HCT116 (cell line): ENCODE measurements around the gene KIAA2012. TPM values are rescaled to one million over a fixed set of nuclear protein-coding genes. Genes with fewer than 3 reads are reported as not detected.

Experiments used
- ATAC-seq: fragments of 200-7000 bp; cut with Tn5 transposase; 2 replicates; pipeline ENCODE4 v1.9.1; 2020; ENCODE audit warnings: mild to moderate bottlenecking, moderate library complexity
- BruUV-seq: library from RNA; stranded (reverse); fragments of 400-500 nt; replicated peaks from 2 replicates; lab custom pipeline; 2021; lab: Mats Ljungman, UMichigan
- CTCF ChIA-PET: fragments of 300-600 bp; sonication (Branson Sonifier 250); formaldehyde crosslinking; loops from one replicate; lab custom pipeline; 2021; ENCODE audit warnings: antibody characterized with exemption; lab: Charles Lee
- POLR2A ChIA-PET: fragments of 300-600, 350-600 bp; sonication (Branson Sonifier 250); formaldehyde crosslinking; loops from one replicate; lab custom pipeline; 2021; ENCODE audit warnings: antibody characterized with exemption; lab: Charles Lee
- RAD21 ChIA-PET, 2 experiments: fragments of 300-600 bp; sonication (Branson Sonifier 250); formaldehyde crosslinking; loops; one replicate each; lab custom pipeline; 2023; ENCODE audit warnings: low total read pairs in 2 of 2; ENCODE audit not compliant: uncharacterized antibody in 2 of 2, unreplicated experiment in 2 of 2, low non-redundant PET in 1 of 2; lab: Charles Lee
- DNase-seq: peaks from one replicate; pipeline ENCODE4 v3.0.0-alpha.2; 2010; ENCODE audit warnings: low read depth, low spot score
- H2AFZ ChIP-seq: fragments of 200-600 bp; shearing (Covaris generic), sonication (generic); 2 replicates; pipeline ENCODE4 v1.6.1; 2017; ENCODE audit warnings: low read depth, mixed run types, mixed read lengths, antibody characterized with exemption, low read length; ENCODE audit not compliant: poor library complexity, severe bottlenecking
- H3K27ac ChIP-seq: 2 replicates; pipeline ENCODE4 v1.5.1; 2012; ENCODE audit warnings: low read depth, low read length
- H3K27me3 ChIP-seq: fragments of 200-600 bp; sonication (generic); 2 replicates; pipeline ENCODE4 v1.6.1; 2016; ENCODE audit warnings: mixed run types, low read length, mixed read lengths; ENCODE audit not compliant: insufficient read depth
- H3K36me3 ChIP-seq, 2 experiments: fragments of 200-500 bp in 1 of 2; fragments of 200-600 bp in 1 of 2; sonication (Bioruptor generic) in 1 of 2; sonication (generic) in 1 of 2; 2 replicates each; pipeline versions ENCODE4 v1.5.1 to v1.6.1; 2014 to 2016; ENCODE audit warnings: low read length in 2 of 2, inconsistent platforms in 1 of 2, mixed read lengths in 1 of 2, mixed run types in 1 of 2; ENCODE audit not compliant: insufficient read depth in 2 of 2, control insufficient read depth in 1 of 2
- H3K4me1 ChIP-seq, 2 experiments: fragments of 200-600 bp in 1 of 2; sonication (generic) in 1 of 2; 2 replicates each; pipeline versions ENCODE4 v1.5.1 to v1.6.1; 2012 to 2017; ENCODE audit warnings: low read length in 2 of 2, inconsistent platforms in 1 of 2, mild to moderate bottlenecking in 1 of 2, mixed read lengths in 1 of 2, mixed run types in 1 of 2, moderate library complexity in 1 of 2; ENCODE audit not compliant: insufficient read depth in 2 of 2, control insufficient read depth in 1 of 2
- H3K4me2 ChIP-seq: fragments of 200-600 bp; sonication (generic); 2 replicates; pipeline ENCODE4 v1.6.1; 2017; ENCODE audit warnings: mixed run types, low read length, mixed read lengths
- H3K4me3 ChIP-seq, 2 experiments: fragments of 200-600 bp in 1 of 2; sonication (generic) in 1 of 2; replicated peaks in 1 of 2; 2 replicates each; pipeline ENCODE4 v1.5.1; 2011 to 2016; ENCODE audit warnings: low read length in 2 of 2, control low read depth in 1 of 2, low read depth in 1 of 2, mild to moderate bottlenecking in 1 of 2, mixed read lengths in 1 of 2, mixed run types in 1 of 2
- H3K79me2 ChIP-seq: fragments of 200-600 bp; sonication (generic); 2 replicates; pipeline ENCODE4 v1.6.1; 2017; ENCODE audit warnings: mild to moderate bottlenecking, mixed run types, low read length, moderate library complexity, mixed read lengths; ENCODE audit not compliant: insufficient read depth
- H3K9ac ChIP-seq: fragments of 200-600 bp; sonication (generic); 2 replicates; pipeline ENCODE4 v1.6.1; 2016; ENCODE audit warnings: low read length, mixed read lengths
- H3K9me2 ChIP-seq: fragments of 200-600 bp; sonication (generic), shearing (Covaris generic); 2 replicates; pipeline ENCODE4 v1.6.1; 2017; ENCODE audit warnings: mixed run types, mild to moderate bottlenecking, moderate library complexity; ENCODE audit not compliant: insufficient read depth
- H3K9me3 ChIP-seq, 2 experiments: fragments of 200-500 bp in 1 of 2; fragments of 200-600 bp in 1 of 2; sonication (Bioruptor generic) in 1 of 2; sonication (generic) in 1 of 2; 2 replicates each; pipeline ENCODE4 v1.6.1; 2014 to 2017; ENCODE audit warnings: low read length in 2 of 2, mixed read lengths in 2 of 2, inconsistent platforms in 1 of 2, low read depth in 1 of 2, mild to moderate bottlenecking in 1 of 2, mixed run types in 1 of 2, moderate library complexity in 1 of 2; ENCODE audit not compliant: control insufficient read depth in 1 of 2, insufficient read depth in 1 of 2
- H4K20me1 ChIP-seq: fragments of 200-600 bp; sonication (generic), shearing (Covaris generic); 2 replicates; pipeline ENCODE4 v1.6.1; 2017; ENCODE audit warnings: mixed run types, mild to moderate bottlenecking, moderate library complexity; ENCODE audit not compliant: insufficient read depth
- CBX3 ChIP-seq: IDR thresholded peaks from 2 replicates; pipeline ENCODE4 v1.6.1; 2012; ENCODE audit warnings: low read depth
- CEBPB ChIP-seq: IDR thresholded peaks from 2 replicates; pipeline ENCODE4 v1.6.1; 2012; ENCODE audit warnings: low read depth
- CTCF ChIP-seq, 3 experiments: fragments of 200-600 bp in 1 of 3; sonication (generic) in 1 of 3; IDR thresholded peaks in 2 of 3; conservative IDR thresholded peaks in 1 of 3; 2 replicates each; pipeline ENCODE4 v1.5.1; 2012 to 2017; ENCODE audit warnings: low read depth in 2 of 3, low read length in 2 of 3, antibody characterized with exemption in 1 of 3, borderline replicate concordance in 1 of 3, control low read depth in 1 of 3, mild to moderate bottlenecking in 1 of 3, mixed read lengths in 1 of 3, mixed run types in 1 of 3, moderate library complexity in 1 of 3; ENCODE audit not compliant: insufficient read depth in 1 of 3
- EGR1 ChIP-seq: IDR thresholded peaks from 2 replicates; pipeline ENCODE4 v1.6.1; 2012; ENCODE audit warnings: low read depth
- EZH2 ChIP-seq: fragments of 200-600 bp; sonication (generic); IDR thresholded peaks from 2 replicates; pipeline ENCODE4 v1.6.1; 2017; ENCODE audit warnings: antibody characterized with exemption, mixed run types
- EZH2phosphoT487 ChIP-seq: fragments of 200-600 bp; IDR thresholded peaks from 2 replicates; pipeline ENCODE4 v1.6.1; 2018; ENCODE audit warnings: antibody characterized with exemption, borderline replicate concordance
- JUND ChIP-seq: IDR thresholded peaks from 2 replicates; pipeline ENCODE4 v1.6.1; 2012
- POLR2A ChIP-seq: IDR thresholded peaks from 2 replicates; pipeline ENCODE4 v1.7.0; 2011; ENCODE audit warnings: borderline replicate concordance; ENCODE audit not compliant: insufficient read depth, insufficient read length; ENCODE audit errors: extremely low read depth
- RAD21 ChIP-seq: IDR thresholded peaks from 2 replicates; pipeline ENCODE4 v1.6.1; 2012; ENCODE audit warnings: low read depth, mild to moderate bottlenecking
- REST ChIP-seq: IDR thresholded peaks from 2 replicates; pipeline ENCODE4 v1.6.1; 2012; ENCODE audit warnings: low read depth
- SRF ChIP-seq: IDR thresholded peaks from 2 replicates; pipeline ENCODE4 v1.6.1; 2012; ENCODE audit warnings: low read depth
- TCF7L2 ChIP-seq: IDR thresholded peaks from 2 replicates; pipeline ENCODE4 v1.7.0; 2011; ENCODE audit warnings: borderline replicate concordance, inconsistent platforms; ENCODE audit not compliant: insufficient read depth, insufficient read length; ENCODE audit errors: extremely low read depth
- YY1 ChIP-seq: IDR thresholded peaks from 2 replicates; pipeline ENCODE4 v1.6.1; 2011; ENCODE audit warnings: low read length, low read depth, moderate library complexity, mild to moderate bottlenecking; ENCODE audit not compliant: insufficient replicate concordance; ENCODE audit errors: extremely low read depth
- ZFX ChIP-seq: fragments of 450-650 bp; IDR thresholded peaks from 2 replicates; pipeline ENCODE4 v1.6.1; 2017
- ZNF274 ChIP-seq: fragments of 200-500 bp; sonication (Bioruptor generic); IDR thresholded peaks from 2 replicates; pipeline ENCODE4 v1.6.1; 2014; ENCODE audit warnings: mild to moderate bottlenecking, low read depth, low read length, inconsistent platforms
- intact Hi-C: fragments of 100-400 bp; cut with micrococcal nuclease; formaldehyde crosslinking; loops from 2 replicates; pipeline ENCODE4 v1.10.0; 2022
- total RNA-seq: library from RNA; stranded (reverse); gene quantifications from one replicate; pipeline ENCODE4 v1.2.1, GENCODE V29; 2021; ENCODE audit not compliant: unreplicated experiment
- TF ChIP-seq, protein P1 (sequence below): IDR thresholded peaks from 2 replicates; pipeline ENCODE4 v1.6.1; 2012
- TF ChIP-seq, protein P2 (sequence below): IDR thresholded peaks from 2 replicates; pipeline ENCODE4 v1.6.1; 2012
- TF ChIP-seq, protein P3 (sequence below): IDR thresholded peaks from 2 replicates; pipeline ENCODE4 v1.6.1; 2011; ENCODE audit warnings: mild to moderate bottlenecking, low read length, moderate library complexity; ENCODE audit not compliant: insufficient replicate concordance; ENCODE audit errors: extremely low read depth

KIAA2012 gene
- total RNA-seq, 1 experiment from 2014 or later, result not detected

- H3K79me2 ChIP-seq, result no peaks in the 10 kb centered on the region
- ChIA-PET POLR2A (no interaction called here), RAD21 (no interaction called here)
- ATAC-seq, result no peak
- H3K9me3 ChIP-seq, result no peaks in the 10 kb centered on the region
- H3K9me2 ChIP-seq, result no peaks in the 10 kb centered on the region
- H3K36me3 ChIP-seq, result no peaks in the 10 kb centered on the region
- no peak overlapping the region for H3K9ac ChIP-seq
- no TSS peak for BruUV-seq
- H3K4me1 ChIP-seq, result no peaks in the 10 kb centered on the region
- TF ChIP-seq CEBPB (no peak), JUND (no peak), ZNF274 (no peak), TCF7L2 (no peak), CBX3 (no peak), POLR2A (no peak), YY1 (no peak), RAD21 (no peak), REST (no peak), SRF (no peak), EZH2phosphoT487 (no peak), CTCF (IDR thresholded peaks at IDR 0.05 in 2 of 3, conservative IDR thresholded peaks at IDR 0.05 in 1 of 3; ENCODE audit: borderline replicate concordance in 1 of 3, insufficient read depth in 1 of 3, low read depth in 2 of 3, low read length in 2 of 3) (no peak), EZH2 (no peak), ZFX (no peak), EGR1 (no peak)
- TF ChIP-seq, protein P1, sequence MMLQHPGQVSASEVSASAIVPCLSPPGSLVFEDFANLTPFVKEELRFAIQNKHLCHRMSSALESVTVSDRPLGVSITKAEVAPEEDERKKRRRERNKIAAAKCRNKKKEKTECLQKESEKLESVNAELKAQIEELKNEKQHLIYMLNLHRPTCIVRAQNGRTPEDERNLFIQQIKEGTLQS, result no peak
- TF ChIP-seq, protein P2, sequence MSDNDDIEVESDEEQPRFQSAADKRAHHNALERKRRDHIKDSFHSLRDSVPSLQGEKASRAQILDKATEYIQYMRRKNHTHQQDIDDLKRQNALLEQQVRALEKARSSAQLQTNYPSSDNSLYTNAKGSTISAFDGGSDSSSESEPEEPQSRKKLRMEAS, result no peak
- TF ChIP-seq, protein P3, sequence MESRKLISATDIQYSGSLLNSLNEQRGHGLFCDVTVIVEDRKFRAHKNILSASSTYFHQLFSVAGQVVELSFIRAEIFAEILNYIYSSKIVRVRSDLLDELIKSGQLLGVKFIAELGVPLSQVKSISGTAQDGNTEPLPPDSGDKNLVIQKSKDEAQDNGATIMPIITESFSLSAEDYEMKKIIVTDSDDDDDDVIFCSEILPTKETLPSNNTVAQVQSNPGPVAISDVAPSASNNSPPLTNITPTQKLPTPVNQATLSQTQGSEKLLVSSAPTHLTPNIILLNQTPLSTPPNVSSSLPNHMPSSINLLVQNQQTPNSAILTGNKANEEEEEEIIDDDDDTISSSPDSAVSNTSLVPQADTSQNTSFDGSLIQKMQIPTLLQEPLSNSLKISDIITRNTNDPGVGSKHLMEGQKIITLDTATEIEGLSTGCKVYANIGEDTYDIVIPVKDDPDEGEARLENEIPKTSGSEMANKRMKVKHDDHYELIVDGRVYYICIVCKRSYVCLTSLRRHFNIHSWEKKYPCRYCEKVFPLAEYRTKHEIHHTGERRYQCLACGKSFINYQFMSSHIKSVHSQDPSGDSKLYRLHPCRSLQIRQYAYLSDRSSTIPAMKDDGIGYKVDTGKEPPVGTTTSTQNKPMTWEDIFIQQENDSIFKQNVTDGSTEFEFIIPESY, result no peak
- TF ChIP-seq, all 23 proteins: peak for 0
- H3K4me3 ChIP-seq, result no peak overlapping the region
- no peaks in the 10 kb centered on the region for H4K20me1 ChIP-seq
- CTCF ChIA-PET, result no interaction called here
- no peaks in the 10 kb centered on the region for H3K27me3 ChIP-seq
- no peak overlapping the region for H3K27ac ChIP-seq
- no peak for DNase-seq
- no peak overlapping the region for H2AFZ ChIP-seq
- no peak overlapping the region for H3K4me2 ChIP-seq
- intact Hi-C loops, result no loop called here
Measured at GRCh38 chr2:202120828-202121227, 47.8 kb downstream of the KIAA2012 start.
